Hepatocyte (in vitro differentiated cells): ENCODE measurements around the gene CDC42BPG. TPM values are rescaled to one million over a fixed set of nuclear protein-coding genes. Genes with fewer than 3 reads are reported as not detected.

Source experiments
- DNase-seq: peaks from one replicate; pipeline ENCODE4 v3.0.0-alpha.2; 2016; ENCODE audit warnings: low spot score
- H2AFZ ChIP-seq: fragments of 200-600 bp; sonication (generic); 2 replicates; pipeline ENCODE4 v1.6.0; 2016; ENCODE audit warnings: antibody characterized with exemption, mild to moderate bottlenecking
- H3K27ac ChIP-seq: fragments of 200-600 bp; sonication (generic); 2 replicates; pipeline ENCODE4 v1.5.1; 2016; ENCODE audit warnings: mild to moderate bottlenecking
- H3K27me3 ChIP-seq: fragments of 200-600 bp; sonication (generic); 2 replicates; pipeline ENCODE4 v1.6.1; 2016
- H3K36me3 ChIP-seq: fragments of 200-600 bp; sonication (generic); replicated peaks from 2 replicates; pipeline ENCODE4 v1.5.1; 2016; ENCODE audit warnings: low read depth; ENCODE audit not compliant: insufficient read depth
- H3K4me1 ChIP-seq: fragments of 200-600 bp; sonication (generic); 2 replicates; pipeline ENCODE4 v1.5.1; 2016; ENCODE audit warnings: mild to moderate bottlenecking, moderate library complexity; ENCODE audit not compliant: insufficient read depth
- H3K4me2 ChIP-seq: fragments of 200-600 bp; sonication (generic); 2 replicates; pipeline ENCODE4 v1.6.0; 2016
- H3K4me3 ChIP-seq: fragments of 200-600 bp; sonication (generic); 2 replicates; pipeline ENCODE4 v1.5.1; 2016; ENCODE audit warnings: mild to moderate bottlenecking
- H3K79me2 ChIP-seq: fragments of 200-600 bp; sonication (generic); 2 replicates; pipeline ENCODE4 v1.6.0; 2017; ENCODE audit warnings: mild to moderate bottlenecking
- H3K9me2 ChIP-seq: fragments of 200-600 bp; sonication (generic); replicated peaks from 2 replicates; pipeline ENCODE4 v1.6.0; 2017; ENCODE audit warnings: mild to moderate bottlenecking; ENCODE audit not compliant: insufficient read depth
- H3K9me3 ChIP-seq: fragments of 200-600 bp; sonication (generic); 2 replicates; pipeline ENCODE4 v1.5.1; 2016; ENCODE audit warnings: low read depth, mild to moderate bottlenecking
- H4K20me1 ChIP-seq: fragments of 200-600 bp; sonication (generic); 2 replicates; pipeline ENCODE4 v1.6.0; 2016; ENCODE audit warnings: mild to moderate bottlenecking; ENCODE audit not compliant: insufficient read depth, poor library complexity, severe bottlenecking
- CTCF ChIP-seq: fragments of 200-600 bp; sonication (generic); IDR thresholded peaks from 2 replicates; pipeline ENCODE4 v1.5.1; 2016; ENCODE audit warnings: antibody characterized with exemption, mild to moderate bottlenecking; ENCODE audit not compliant: poor library complexity
- EZH2 ChIP-seq: fragments of 200-600 bp; sonication (generic); IDR thresholded peaks from 2 replicates; pipeline ENCODE4 v1.6.1; 2016; ENCODE audit warnings: antibody characterized with exemption, mild to moderate bottlenecking, borderline replicate concordance
- EZH2phosphoT487 ChIP-seq: fragments of 200-600 bp; sonication (generic); IDR thresholded peaks from one replicate; pipeline ENCODE4 v1.6.1; 2018; ENCODE audit warnings: antibody characterized with exemption, mild to moderate bottlenecking, low read depth, moderate library complexity; ENCODE audit not compliant: unreplicated experiment, severe bottlenecking
- WGBS: methylation state at CpG from one replicate; pipeline ENCODE4 v1.1.6; 2016; ENCODE audit warnings: low lambda C conversion rate; ENCODE audit errors: missing lambda C conversion rate; 5-methylcytosine and 5-hydroxymethylcytosine counted together
- polyA plus RNA-seq: library from polyadenylated mRNA; unstranded; fragments of >200 nt; fragmentation: Nextera tagmentation; extraction: Ambion mirVana; gene quantifications from 2 replicates; pipeline ENCODE4 v1.2.1, GENCODE V29; 2016
- total RNA-seq: library from RNA; depleted of rRNA; stranded (reverse); fragments of >200 nt; gene quantifications from 2 replicates; pipeline ENCODE4 v1.2.3, GENCODE V29; 2014

CDC42BPG gene
- total and polyA plus RNA-seq, 2 experiments from 2014 or later: 3.1 to 8.4 TPM

GRCh38 chr11:64777449-64778222 lies 66.8 kb downstream of the CDC42BPG start:
- no peaks in the 10 kb centered on the region for H3K9me2 ChIP-seq
- no peaks in the 10 kb centered on the region for H3K36me3 ChIP-seq
- peak overlapping the region; percentile 85 for H3K4me3 ChIP-seq
- H3K4me1 ChIP-seq: peaks cover 15% of the 10 kb centered on the region
- peak overlapping the region; percentile 98 for H3K27ac ChIP-seq
- peak overlapping the region; percentile 80 for H3K4me2 ChIP-seq
- no peaks in the 10 kb centered on the region for H3K9me3 ChIP-seq
- H4K20me1 ChIP-seq: peaks cover 49% of the 10 kb centered on the region
- DNase-seq: peak; percentile 95
- WGBS: 2% methylated on average over 39 of the region's 98 CpGs
- H3K79me2 ChIP-seq: peaks cover 56% of the 10 kb centered on the region
- no peaks in the 10 kb centered on the region for H3K27me3 ChIP-seq
- TF ChIP-seq EZH2: no peak
- no peak for TF ChIP-seq EZH2phosphoT487
- no peak for TF ChIP-seq CTCF
- no peak overlapping the region for H2AFZ ChIP-seq

- Histone ChIP-seq H3K4me2 (peak overlapping the region; percentile 80), H4K20me1 (peaks cover 57% of the 10 kb centered on the region), H3K9me2 (no peaks in the 10 kb centered on the region), H3K79me2 (peaks cover 63% of the 10 kb centered on the region), H3K4me3 (peak overlapping the region; percentile 85), H2AFZ (no peak overlapping the region), H3K4me1 (peaks cover 15% of the 10 kb centered on the region), H3K9me3 (no peaks in the 10 kb centered on the region), H3K36me3 (no peaks in the 10 kb centered on the region), H3K27me3 (no peaks in the 10 kb centered on the region), H3K27ac (no peak overlapping the region)
- TF ChIP-seq EZH2phosphoT487: no peak
- no peak for TF ChIP-seq EZH2
- no peak for TF ChIP-seq CTCF
- no peak for DNase-seq
- 29% methylated on average over 3 of the region's 3 CpGs for WGBS
These were observed 67.6 kb downstream of the CDC42BPG start for GRCh38 chr11:64776875-64777274.

GRCh38 chr11:64776425-64776824 lies 68.0 kb downstream of the CDC42BPG start:
- no peaks in the 10 kb centered on the region for H3K9me2 ChIP-seq
- H3K36me3 ChIP-seq: no peaks in the 10 kb centered on the region
- no peak for DNase-seq
- H3K4me1 ChIP-seq: peaks cover 15% of the 10 kb centered on the region
- no peak for TF ChIP-seq CTCF
- TF ChIP-seq EZH2phosphoT487: no peak
- TF ChIP-seq EZH2: no peak
- peaks cover 68% of the 10 kb centered on the region for H3K79me2 ChIP-seq
- no peaks in the 10 kb centered on the region for H3K9me3 ChIP-seq
- 78% methylated on average over 6 of the region's 6 CpGs for WGBS
- H3K27me3 ChIP-seq: no peaks in the 10 kb centered on the region
- H3K27ac ChIP-seq: no peak overlapping the region
- H4K20me1 ChIP-seq: peaks cover 61% of the 10 kb centered on the region
- H3K4me2 ChIP-seq: peak overlapping the region; percentile 80
- no peak overlapping the region for H2AFZ ChIP-seq
- peak overlapping the region; percentile 85 for H3K4me3 ChIP-seq
